Fibroblast of skin of right quadriceps (primary cell): Measurements from ENCODE around the gene STK4.
A peak's percentile ranks its signal among the peaks of the same experiment; 100 is the strongest.
"Not testable (repeated sequence)": the region's sequence is repeated elsewhere in the genome, so short reads cannot be mapped to it uniquely, and the experiment has no call there.

Experiments used
- DNase-seq: peaks from one replicate; pipeline ENCODE4 v3.0.0-alpha.2; 2013

The STK4 gene

GRCh38 chr20:45058168-45058850, 92.0 kb downstream of the STK4 start:
- DNase-seq = no peak

GRCh38 chr20:45059022-45059728, 92.9 kb downstream of the STK4 start:
- no peak for DNase-seq

GRCh38 chr20:45060294-45060693, 94.0 kb downstream of the STK4 start:
- no peak for DNase-seq

GRCh38 chr20:45061244-45061643, 94.9 kb downstream of the STK4 start:
- DNase-seq = peak; percentile 78

- DNase-seq = not testable (repeated sequence)
Measured at GRCh38 chr20:45063107-45063506, 96.8 kb downstream of the STK4 start.

GRCh38 chr20:45064812-45065211, 98.5 kb downstream of the STK4 start:
- no peak for DNase-seq

- peak; percentile 22 for DNase-seq
Measured at GRCh38 chr20:45066372-45066771, 100.1 kb downstream of the STK4 start.

- no peak for DNase-seq
Measured at GRCh38 chr20:45067087-45067486, 100.8 kb downstream of the STK4 start.

- DNase-seq = peak; percentile 67
Measured at GRCh38 chr20:45067558-45067957, 101.2 kb downstream of the STK4 start.

- no peak for DNase-seq
Measured at GRCh38 chr20:45069261-45069660, 102.9 kb downstream of the STK4 start.

GRCh38 chr20:45070932-45071632, 104.8 kb downstream of the STK4 start:
- no peak for DNase-seq

- DNase-seq = no peak
Measured at GRCh38 chr20:45072066-45072465, 105.8 kb downstream of the STK4 start.

GRCh38 chr20:45073221-45073620, 106.9 kb downstream of the STK4 start:
- no peak for DNase-seq

GRCh38 chr20:45077559-45077958, 111.2 kb downstream of the STK4 start:
- no peak for DNase-seq

GRCh38 chr20:45080867-45081624, 114.7 kb downstream of the STK4 start:
- peak; percentile 32 for DNase-seq

GRCh38 chr20:45082468-45082867, 116.2 kb downstream of the STK4 start:
- no peak for DNase-seq

GRCh38 chr20:45083127-45083526, 116.8 kb downstream of the STK4 start:
- DNase-seq = no peak

- DNase-seq = no peak
Measured at GRCh38 chr20:45085289-45085688, 119.0 kb downstream of the STK4 start.

- DNase-seq = no peak
Measured at GRCh38 chr20:45085867-45086266, 119.6 kb downstream of the STK4 start.

GRCh38 chr20:45087097-45087790, 120.9 kb downstream of the STK4 start:
- DNase-seq = no peak

- DNase-seq = no peak
Measured at GRCh38 chr20:45087814-45088213, 121.5 kb downstream of the STK4 start.

- DNase-seq = peak; percentile 95
Measured at GRCh38 chr20:45088247-45088646, 121.9 kb downstream of the STK4 start.

- DNase-seq = peak; percentile 55
Measured at GRCh38 chr20:45090481-45090880, 124.2 kb downstream of the STK4 start.
